Endothelial cell of umbilical vein (primary cell): ENCODE results near the gene PLCB4.

Experiments used
- CTCF ChIP-seq, 2 donors: IDR thresholded peaks; 1 replicate in 1 of 2; 2 replicates in 1 of 2; pipeline ENCODE4 v1.5.1; 2011; ENCODE audit warnings: low read length in 2 of 2, mild to moderate bottlenecking in 2 of 2, moderate library complexity in 2 of 2, control low read depth in 1 of 2, inconsistent platforms in 1 of 2, low read depth in 1 of 2; ENCODE audit not compliant: insufficient read depth in 1 of 2; ENCODE audit errors: extremely low read depth in 1 of 2
- EZH2 ChIP-seq: IDR thresholded peaks from 2 replicates; pipeline ENCODE4 v1.6.1; 2012; ENCODE audit warnings: borderline replicate concordance, low read depth, mild to moderate bottlenecking, moderate library complexity, low read length, inconsistent platforms; ENCODE audit not compliant: severe bottlenecking
- FOS ChIP-seq: IDR thresholded peaks from 2 replicates; pipeline ENCODE4 v1.6.1; 2011; ENCODE audit warnings: mild to moderate bottlenecking, low read length, moderate library complexity, borderline replicate concordance; ENCODE audit not compliant: insufficient read depth
- GATA2 ChIP-seq: IDR thresholded peaks from 2 replicates; pipeline ENCODE4 v1.7.0; 2011; ENCODE audit warnings: low read depth, mild to moderate bottlenecking, moderate library complexity, mixed read lengths, low read length; ENCODE audit not compliant: insufficient read length, insufficient read depth
- JUN ChIP-seq: IDR thresholded peaks from 2 replicates; pipeline ENCODE4 v1.6.1; 2011; ENCODE audit warnings: borderline replicate concordance, low read depth; ENCODE audit not compliant: insufficient read length, insufficient read depth
- MAX ChIP-seq: IDR thresholded peaks from 2 replicates; pipeline ENCODE4 v1.6.1; 2011; ENCODE audit not compliant: insufficient read depth, insufficient read length
- MYC ChIP-seq: IDR thresholded peaks from one replicate; pipeline ENCODE4 v1.6.1; 2011; ENCODE audit warnings: mild to moderate bottlenecking, low read depth, low read length
- POLR2A ChIP-seq: IDR thresholded peaks from 2 replicates; pipeline ENCODE4 v1.6.1; 2012; ENCODE audit warnings: low read depth, mild to moderate bottlenecking, control low read depth, low read length
- POLR2AphosphoS5 ChIP-seq: IDR thresholded peaks from 2 replicates; pipeline ENCODE4 v1.6.1; 2012; ENCODE audit warnings: low read depth, mild to moderate bottlenecking, control low read depth, low read length, moderate library complexity; ENCODE audit not compliant: insufficient read depth

- no peak for TF ChIP-seq CTCF (IDR thresholded peaks at IDR 0.05; ENCODE audit: extremely low read depth in 1 of 2, insufficient read depth in 1 of 2, low read depth in 1 of 2, low read length in 2 of 2)
- TF ChIP-seq EZH2 = no peak
- TF ChIP-seq MAX = no peak
- no peak for TF ChIP-seq POLR2A
- no peak for TF ChIP-seq POLR2AphosphoS5
- no peak for TF ChIP-seq FOS
- no peak for TF ChIP-seq MYC
- no peak for TF ChIP-seq GATA2
- TF ChIP-seq JUN = no peak
Measured at GRCh38 chr20:9321007-9321406, 252.1 kb downstream of the PLCB4 start.
